Transverse colon (tissue), 4 donors: Measurements from ENCODE around the gene DYNAP. TPM values are rescaled to one million over a fixed set of nuclear protein-coding genes. Genes with fewer than 3 reads are reported as not detected.

ENCODE experiments used
- DNase-seq: peaks from one replicate; pipeline ENCODE4 v3.0.0-alpha.2; 2019
- H3K27ac ChIP-seq, 4 donors: fragments of 200-600 bp; sonication (generic); 2 replicates each; pipeline ENCODE4 v1.5.1; 2016 to 2018; ENCODE audit warnings: inconsistent platforms in 4 of 4
- H3K27me3 ChIP-seq: fragments of 200-600 bp; sonication (generic); 2 replicates; pipeline ENCODE4 v1.5.1; 2017; ENCODE audit warnings: inconsistent platforms
- H3K36me3 ChIP-seq, 4 donors: fragments of 200-600 bp; sonication (generic); 2 replicates each; pipeline ENCODE4 v1.5.1; 2017 to 2019; ENCODE audit warnings: inconsistent platforms in 4 of 4
- H3K4me1 ChIP-seq, 4 donors: fragments of 200-600 bp; sonication (generic); 2 replicates each; pipeline ENCODE4 v1.5.1; 2017 to 2020; ENCODE audit warnings: inconsistent platforms in 4 of 4
- H3K4me3 ChIP-seq, 4 donors: fragments of 200-600 bp; sonication (generic); 1 replicate in 1 of 4; 2 replicates in 3 of 4; pipeline versions ENCODE4 v1.5.1 to v1.6.1; 2017 to 2019; ENCODE audit warnings: inconsistent platforms in 4 of 4
- H3K9me3 ChIP-seq, 2 donors: fragments of 200-600 bp; sonication (generic); 2 replicates each; pipeline ENCODE4 v1.5.1; 2017 to 2019; ENCODE audit warnings: inconsistent platforms in 2 of 2
- CTCF ChIP-seq, 5 experiments: fragments of 200-600 bp in 3 of 5; fragments of 450-650 bp in 2 of 5; sonication (generic) in 3 of 5; IDR thresholded peaks; 1 replicate in 2 of 5; 2 replicates in 3 of 5; pipeline ENCODE4 v1.5.1; 2016 to 2017; ENCODE audit warnings: antibody characterized with exemption in 5 of 5, inconsistent platforms in 3 of 5, mild to moderate bottlenecking in 2 of 5, moderate library complexity in 1 of 5
- EP300 ChIP-seq: sonication (generic); formaldehyde crosslinking; IDR thresholded peaks from one replicate; pipeline ENCODE4 v1.6.1; 2017; ENCODE audit warnings: antibody characterized with exemption, low read depth
- POLR2A ChIP-seq: fragments of 450-650 bp; IDR thresholded peaks from one replicate; pipeline ENCODE4 v1.6.1; 2016; ENCODE audit warnings: antibody characterized with exemption, mild to moderate bottlenecking, moderate library complexity
- POLR2AphosphoS5 ChIP-seq, 3 donors: sonication (generic); formaldehyde crosslinking; IDR thresholded peaks; one replicate each; pipeline ENCODE4 v1.6.1; 2016; ENCODE audit warnings: antibody characterized with exemption in 3 of 3
- WGBS, 2 donors: methylation state at CpG; one replicate each; pipeline ENCODE4 v1.1.5; 2018; ENCODE audit warnings: low coverage in 1 of 2; 5-methylcytosine and 5-hydroxymethylcytosine counted together
- in situ Hi-C, 4 donors: fragments of 200-750 bp; cut with MboI; loops; one replicate each; pipeline versions ENCODE4 v1.15.0 to v1.15.1; 2017; ENCODE audit warnings: low sequenced_read_pairs in 3 of 4, low pct_ligation_motif_present in 1 of 4, low pct_unique_long_range_greater_than_20kb in 1 of 4
- intact Hi-C: fragments of 100-400 bp; cut with DNase I; formaldehyde crosslinking; loops from one replicate; pipeline ENCODE4 v1.15.1; 2023; ENCODE audit warnings: low total_unique reads
- total RNA-seq, 4 donors: library from RNA; depleted of rRNA; stranded (reverse); fragments of >200 nt; gene quantifications; one replicate each; pipeline ENCODE4 v1.1.0, GENCODE V29; 2016

DYNAP gene
- total RNA-seq, 4 donors from 2014 or later, result not detected

- Histone ChIP-seq H3K4me1 (no peaks in the 10 kb centered on the region), H3K27ac (no peak overlapping the region), H3K4me3 (no peak overlapping the region), H3K27me3 (no peaks in the 10 kb centered on the region), H3K9me3 (no peaks in the 10 kb centered on the region), H3K36me3 (no peaks in the 10 kb centered on the region)
- 68 to 76% methylated on average over 2 of the region's 2 CpGs for WGBS, 2 donors
- in situ Hi-C loops (no loop called here), intact Hi-C loops (no loop called here)
- TF ChIP-seq CTCF (IDR thresholded peaks at IDR 0.05) (no peak), POLR2A (no peak), EP300 (no peak), POLR2AphosphoS5 (IDR thresholded peaks at IDR 0.05) (no peak)
- no peak for DNase-seq
These were observed 33.1 kb upstream of the DYNAP start for GRCh38 chr18:54557958-54558357.

GRCh38 chr18:54558609-54559585, 32.1 kb upstream of the DYNAP start:
- intact Hi-C loops (no loop called here), in situ Hi-C loops (no loop called here)
- 81 to 83% methylated on average over 3 of the region's 3 CpGs for WGBS, 2 donors
- H3K27me3 ChIP-seq, result no peaks in the 10 kb centered on the region
- peak; percentile 53 to 74 (median 58) for TF ChIP-seq CTCF (IDR thresholded peaks at IDR 0.05)
- TF ChIP-seq EP300, result no peak
- no peaks in the 10 kb centered on the region for H3K9me3 ChIP-seq
- H3K27ac ChIP-seq, result no peak overlapping the region
- H3K4me3 ChIP-seq, result no peak overlapping the region
- no peak for DNase-seq
- H3K4me1 ChIP-seq, result no peaks in the 10 kb centered on the region
- no peaks in the 10 kb centered on the region for H3K36me3 ChIP-seq

- Histone ChIP-seq H3K36me3 (no peaks in the 10 kb centered on the region), H3K27ac (no peak overlapping the region), H3K9me3 (no peaks in the 10 kb centered on the region), H3K27me3 (no peaks in the 10 kb centered on the region), H3K4me3 (no peak overlapping the region), H3K4me1 (no peaks in the 10 kb centered on the region)
- DNase-seq, result no peak
- intact Hi-C loops, result no loop called here
- in situ Hi-C loops, result no loop called here
- WGBS, 2 donors, result 20 to 50% methylated on average over 1 of the region's 1 CpG
- no peak for TF ChIP-seq EP300
- TF ChIP-seq POLR2A, result no peak
- no peak for TF ChIP-seq CTCF (IDR thresholded peaks at IDR 0.05)
- TF ChIP-seq POLR2AphosphoS5 (IDR thresholded peaks at IDR 0.05), result no peak
These were observed 29.3 kb upstream of the DYNAP start for GRCh38 chr18:54561706-54562267.

- Histone ChIP-seq H3K27me3 (no peaks in the 10 kb centered on the region), H3K9me3 (no peaks in the 10 kb centered on the region), H3K36me3 (no peaks in the 10 kb centered on the region), H3K4me3 (no peak overlapping the region), H3K27ac (no peak overlapping the region), H3K4me1 (no peaks in the 10 kb centered on the region)
- intact Hi-C loops, result no loop called here
- in situ Hi-C loops, result no loop called here
- WGBS, 2 donors, result 82 to 95% methylated on average over 3 of the region's 3 CpGs
- DNase-seq, result no peak
- no peak for TF ChIP-seq EP300
- TF ChIP-seq POLR2AphosphoS5 (IDR thresholded peaks at IDR 0.05), result no peak
- TF ChIP-seq CTCF (IDR thresholded peaks at IDR 0.05), result no peak
- TF ChIP-seq POLR2A, result no peak
These were observed 10.8 kb upstream of the DYNAP start for GRCh38 chr18:54580202-54580729.
